ENCODE results near the gene HYAL2. TPM values are rescaled to one million over a fixed set of nuclear protein-coding genes. Genes with fewer than 3 reads are reported as not detected.

The HYAL2 gene
- total RNA-seq, 1 donor from 2014 or later: 48.4 TPM

- peaks cover 19% of the 10 kb centered on the region for H3K4me1 Mint-ChIP-seq (ENCODE audit: low read depth, unreplicated experiment)
- no peaks in the 10 kb centered on the region for H3K36me3 Mint-ChIP-seq (ENCODE audit: unreplicated experiment)
- H3K27me3 Mint-ChIP-seq (ENCODE audit: unreplicated experiment): peaks cover 2% of the 10 kb centered on the region
- H3K4me3 Mint-ChIP-seq (ENCODE audit: unreplicated experiment): peak overlapping the region; percentile 94
- no peak for DNase-seq
- TF ChIP-seq CTCF (IDR thresholded peaks at IDR 0.05; ENCODE audit: partially characterized antibody, unreplicated experiment): no peak
- no peak overlapping the region for H3K27ac Mint-ChIP-seq (ENCODE audit: unreplicated experiment)
- peaks cover 5% of the 10 kb centered on the region for H3K9me3 Mint-ChIP-seq (ENCODE audit: unreplicated experiment)
Observed at GRCh38 chr3:50355829-50356552, 33.4 kb upstream of the HYAL2 start.

GRCh38 chr3:50354850-50355249 lies 32.3 kb upstream of the HYAL2 start:
- H3K4me3 Mint-ChIP-seq (ENCODE audit: unreplicated experiment): no peak overlapping the region

GRCh38 chr3:50354186-50354764 lies 31.7 kb upstream of the HYAL2 start:
- no peak overlapping the region for H3K4me3 Mint-ChIP-seq (ENCODE audit: unreplicated experiment)
- peaks cover 20% of the 10 kb centered on the region for H3K4me1 Mint-ChIP-seq (ENCODE audit: low read depth, unreplicated experiment)
- no peak for TF ChIP-seq CTCF (IDR thresholded peaks at IDR 0.05; ENCODE audit: partially characterized antibody, unreplicated experiment)
- no peaks in the 10 kb centered on the region for H3K36me3 Mint-ChIP-seq (ENCODE audit: unreplicated experiment)
- peaks cover 2% of the 10 kb centered on the region for H3K27me3 Mint-ChIP-seq (ENCODE audit: unreplicated experiment)
- H3K27ac Mint-ChIP-seq (ENCODE audit: unreplicated experiment): no peak overlapping the region
- H3K9me3 Mint-ChIP-seq (ENCODE audit: unreplicated experiment): peaks cover 6% of the 10 kb centered on the region
- DNase-seq: no peak

More at GRCh38 chr3:50354850-50355249, 32.3 kb upstream of the HYAL2 start:
- H3K9me3 Mint-ChIP-seq (ENCODE audit: unreplicated experiment): peaks cover 7% of the 10 kb centered on the region
- H3K27ac Mint-ChIP-seq (ENCODE audit: unreplicated experiment): no peak overlapping the region
- H3K4me1 Mint-ChIP-seq (ENCODE audit: low read depth, unreplicated experiment): peaks cover 20% of the 10 kb centered on the region
- DNase-seq: no peak
- H3K27me3 Mint-ChIP-seq (ENCODE audit: unreplicated experiment): peaks cover 2% of the 10 kb centered on the region
- no peak for TF ChIP-seq CTCF (IDR thresholded peaks at IDR 0.05; ENCODE audit: partially characterized antibody, unreplicated experiment)
- no peaks in the 10 kb centered on the region for H3K36me3 Mint-ChIP-seq (ENCODE audit: unreplicated experiment)

- no peak for TF ChIP-seq CTCF (IDR thresholded peaks at IDR 0.05; ENCODE audit: partially characterized antibody, unreplicated experiment)
- Mint-ChIP-seq H3K36me3 (ENCODE audit: unreplicated experiment) (no peaks in the 10 kb centered on the region), H3K27ac (ENCODE audit: unreplicated experiment) (peak overlapping the region; percentile 33), H3K4me1 (ENCODE audit: low read depth, unreplicated experiment) (peaks cover 20% of the 10 kb centered on the region), H3K9me3 (ENCODE audit: unreplicated experiment) (peaks cover 6% of the 10 kb centered on the region), H3K27me3 (ENCODE audit: unreplicated experiment) (peaks cover 2% of the 10 kb centered on the region), H3K4me3 (ENCODE audit: unreplicated experiment) (no peak overlapping the region)
- DNase-seq: no peak
Observed at GRCh38 chr3:50353245-50354004, 30.9 kb upstream of the HYAL2 start.

All from glutamatergic neuron (in vitro differentiated cells).